CD14-positive monocyte (primary cell): Measurements from ENCODE around the gene GYPC. TPM values are rescaled to one million over a fixed set of nuclear protein-coding genes. Genes with fewer than 3 reads are reported as not detected.

Experiments used
- DNase-seq, 3 donors: peaks; one replicate each; pipeline ENCODE4 v3.0.0-alpha.2; 2011 to 2022
- H2AFZ ChIP-seq: 2 replicates; pipeline ENCODE4 v1.6.0; 2012; ENCODE audit warnings: mild to moderate bottlenecking, low read depth, low read length, inconsistent platforms; ENCODE audit not compliant: insufficient read depth, poor library complexity, severe bottlenecking
- H3K27ac ChIP-seq, 2 donors: 1 replicate in 1 of 2; 2 replicates in 1 of 2; pipeline ENCODE4 v1.5.1; 2012 to 2013; ENCODE audit warnings: low read length in 2 of 2, control low read depth in 1 of 2, inconsistent platforms in 1 of 2, low read depth in 1 of 2, mild to moderate bottlenecking in 1 of 2
- H3K27me3 ChIP-seq, 2 donors: one replicate each; pipeline versions ENCODE4 v1.6.0 to v1.6.1; 2011 to 2013; ENCODE audit warnings: low read length in 2 of 2; ENCODE audit not compliant: control insufficient read depth in 2 of 2, insufficient read depth in 2 of 2
- H3K36me3 ChIP-seq, 2 donors: replicated peaks in 1 of 2; 1 replicate in 1 of 2; 2 replicates in 1 of 2; pipeline versions ENCODE4 v1.5.1 to v1.6.1; 2012 to 2013; ENCODE audit warnings: low read length in 2 of 2, control low read depth in 1 of 2, inconsistent platforms in 1 of 2, mild to moderate bottlenecking in 1 of 2; ENCODE audit not compliant: insufficient read depth in 2 of 2, control insufficient read depth in 1 of 2
- H3K4me1 ChIP-seq, 2 donors: 1 replicate in 1 of 2; 2 replicates in 1 of 2; pipeline versions ENCODE4 v1.5.1 to v1.6.1; 2012 to 2013; ENCODE audit warnings: low read length in 2 of 2, control low read depth in 1 of 2, inconsistent platforms in 1 of 2, mild to moderate bottlenecking in 1 of 2, moderate library complexity in 1 of 2; ENCODE audit not compliant: insufficient read depth in 2 of 2, control insufficient read depth in 1 of 2
- H3K4me2 ChIP-seq: replicated peaks from 2 replicates; pipeline ENCODE3; 2012; ENCODE audit warnings: low read length, moderate library complexity, mild to moderate bottlenecking; ENCODE audit not compliant: poor library complexity, severe bottlenecking; ENCODE audit errors: extremely low read depth
- H3K4me3 ChIP-seq, 3 experiments: fragments of 200-600 bp in 1 of 3; sonication (generic) in 1 of 3; replicated peaks in 1 of 3; 1 replicate in 2 of 3; 2 replicates in 1 of 3; pipeline ENCODE4 v1.5.1; 2011 to 2013; ENCODE audit warnings: low read length in 3 of 3, mild to moderate bottlenecking in 3 of 3, control low read depth in 2 of 3, low read depth in 2 of 3, inconsistent platforms in 1 of 3, moderate library complexity in 1 of 3
- H3K79me2 ChIP-seq: 2 replicates; pipeline ENCODE4 v1.6.0; 2012; ENCODE audit warnings: mild to moderate bottlenecking, control low read depth, inconsistent platforms, low read length, moderate library complexity; ENCODE audit not compliant: insufficient read depth
- H3K9ac ChIP-seq: 2 replicates; pipeline ENCODE4 v1.6.0; 2017; ENCODE audit warnings: low read length, mild to moderate bottlenecking; ENCODE audit not compliant: insufficient read depth, poor library complexity, severe bottlenecking
- H3K9me3 ChIP-seq, 2 donors: replicated peaks in 1 of 2; 1 replicate in 1 of 2; 2 replicates in 1 of 2; pipeline versions ENCODE4 v1.5.1 to v1.6.1; 2012 to 2013; ENCODE audit warnings: low read length in 2 of 2, control low read depth in 1 of 2; ENCODE audit not compliant: control insufficient read depth in 1 of 2, insufficient read depth in 1 of 2
- H4K20me1 ChIP-seq: 2 replicates; pipeline ENCODE4 v1.6.0; 2012; ENCODE audit warnings: mild to moderate bottlenecking, low read length, control low read depth, moderate library complexity; ENCODE audit not compliant: insufficient read depth
- H3K27ac Mint-ChIP-seq, 7 donors: one replicate each; pipeline ENCODE4 v1.8.0; 2020; ENCODE audit warnings: mild to moderate bottlenecking in 7 of 7, mixed read lengths in 7 of 7, moderate library complexity in 6 of 7, inconsistent platforms in 2 of 7
- H3K27me3 Mint-ChIP-seq, 3 donors: one replicate each; pipeline ENCODE4 v1.8.0; 2021 to 2022; ENCODE audit warnings: low read depth in 3 of 3, mild to moderate bottlenecking in 3 of 3, mixed read lengths in 3 of 3, moderate library complexity in 3 of 3, inconsistent platforms in 1 of 3
- H3K36me3 Mint-ChIP-seq, 2 donors: one replicate each; pipeline ENCODE4 v1.8.0; 2020; ENCODE audit warnings: mixed read lengths in 2 of 2, inconsistent platforms in 1 of 2, mild to moderate bottlenecking in 1 of 2
- H3K4me1 Mint-ChIP-seq: one replicate; pipeline ENCODE4 v1.8.0; 2020; ENCODE audit warnings: mild to moderate bottlenecking, mixed read lengths
- H3K4me3 Mint-ChIP-seq, 2 donors: one replicate each; pipeline ENCODE4 v1.8.0; 2020; ENCODE audit warnings: mild to moderate bottlenecking in 2 of 2, mixed read lengths in 2 of 2, moderate library complexity in 1 of 2
- H3K9me3 Mint-ChIP-seq, 7 donors: one replicate each; pipeline ENCODE4 v1.8.0; 2020 to 2022; ENCODE audit warnings: mixed read lengths in 7 of 7, mild to moderate bottlenecking in 6 of 7, moderate library complexity in 6 of 7, inconsistent platforms in 2 of 7
- WGBS: methylation state at CpG from one replicate; pipeline ENCODE4 v1.1.5; 2013; ENCODE audit warnings: missing lambda C conversion rate; ENCODE audit not compliant: insufficient coverage; 5-methylcytosine and 5-hydroxymethylcytosine counted together
- intact Hi-C, 2 donors: fragments of 100-400 bp; cut with micrococcal nuclease; formaldehyde crosslinking; loops; one replicate each; pipeline versions ENCODE4 v1.15.0 to v1.15.1; 2023
- polyA plus RNA-seq, 3 donors: library from polyadenylated mRNA; depleted of rRNA in 1 of 3; unstranded in 2 of 3; stranded (reverse) in 1 of 3; fragments of 300-500 nt in 2 of 3; fragments of >200 nt in 1 of 3; fragmentation: Illumina TruSeq in 2 of 3; gene quantifications; 1 replicate in 2 of 3; 2 replicates in 1 of 3; pipeline ENCODE4 v1.2.3, GENCODE V29; 2012 to 2021
- TF ChIP-seq, protein P1 (sequence below): fragments of 200-600 bp; IDR thresholded peaks from one replicate; pipeline ENCODE4 v1.8.0; 2022; ENCODE audit warnings: antibody characterized with exemption, mild to moderate bottlenecking

The GYPC gene
- polyA plus RNA-seq, 3 donors, result 20.0 to 36.1 (median 21.7) TPM

- no peak for DNase-seq
- Mint-ChIP-seq H3K4me1 (peaks cover 3% of the 10 kb centered on the region), H3K9me3 (peaks cover 6 to 16% (median 11%) of the 10 kb centered on the region in 7 donors), H3K36me3 (peaks cover 63% of the 10 kb centered on the region in 2 donors), H3K4me3 (no peak overlapping the region), H3K27ac (peak overlapping the region in 1 of 7 donors; percentile 18), H3K27me3 (no peaks in the 10 kb centered on the region)
- Histone ChIP-seq H3K79me2 (no peaks in the 10 kb centered on the region), H3K27me3 (no peaks in the 10 kb centered on the region), H3K9me3 (peaks cover 0 to 14% of the 10 kb centered on the region in 2 donors), H3K4me1 (no peaks in the 10 kb centered on the region), H2AFZ (no peak overlapping the region), H3K36me3 (peaks cover 38 to 60% of the 10 kb centered on the region in 2 donors), H3K4me3 (no peak overlapping the region), H3K27ac (no peak overlapping the region), H3K9ac (no peak overlapping the region), H4K20me1 (no peaks in the 10 kb centered on the region), H3K4me2 (no peak overlapping the region)
- TF ChIP-seq, protein P1, sequence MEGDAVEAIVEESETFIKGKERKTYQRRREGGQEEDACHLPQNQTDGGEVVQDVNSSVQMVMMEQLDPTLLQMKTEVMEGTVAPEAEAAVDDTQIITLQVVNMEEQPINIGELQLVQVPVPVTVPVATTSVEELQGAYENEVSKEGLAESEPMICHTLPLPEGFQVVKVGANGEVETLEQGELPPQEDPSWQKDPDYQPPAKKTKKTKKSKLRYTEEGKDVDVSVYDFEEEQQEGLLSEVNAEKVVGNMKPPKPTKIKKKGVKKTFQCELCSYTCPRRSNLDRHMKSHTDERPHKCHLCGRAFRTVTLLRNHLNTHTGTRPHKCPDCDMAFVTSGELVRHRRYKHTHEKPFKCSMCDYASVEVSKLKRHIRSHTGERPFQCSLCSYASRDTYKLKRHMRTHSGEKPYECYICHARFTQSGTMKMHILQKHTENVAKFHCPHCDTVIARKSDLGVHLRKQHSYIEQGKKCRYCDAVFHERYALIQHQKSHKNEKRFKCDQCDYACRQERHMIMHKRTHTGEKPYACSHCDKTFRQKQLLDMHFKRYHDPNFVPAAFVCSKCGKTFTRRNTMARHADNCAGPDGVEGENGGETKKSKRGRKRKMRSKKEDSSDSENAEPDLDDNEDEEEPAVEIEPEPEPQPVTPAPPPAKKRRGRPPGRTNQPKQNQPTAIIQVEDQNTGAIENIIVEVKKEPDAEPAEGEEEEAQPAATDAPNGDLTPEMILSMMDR, result no peak
- intact Hi-C loops, result no loop called here
- WGBS, result 98% methylated on average over 12 of the region's 15 CpGs
Observed at GRCh38 chr2:126696644-126697520, 40.9 kb downstream of the GYPC start.

DNA sequence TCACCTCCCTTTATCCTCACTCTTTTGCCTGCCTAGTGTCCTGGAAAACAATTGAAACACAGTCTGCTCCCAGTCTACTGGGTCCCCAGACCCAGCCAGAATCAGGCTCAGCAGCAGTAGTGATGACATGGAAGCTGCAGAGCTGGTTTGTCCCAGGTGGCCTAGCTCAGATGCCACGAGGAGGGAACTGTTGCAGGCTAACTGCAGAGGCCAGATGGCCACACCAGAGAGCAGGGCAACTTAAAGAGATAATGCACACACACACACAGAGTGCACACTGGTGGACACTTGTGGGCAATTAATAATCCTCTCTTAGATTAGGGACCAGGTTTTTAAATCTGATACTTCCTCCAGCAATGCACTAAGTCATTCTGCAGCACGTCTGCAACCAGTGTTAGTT lies 42.4 kb downstream of the GYPC start:
- Mint-ChIP-seq H3K27ac (peak overlapping the region in 1 of 7 donors; percentile 34), H3K36me3 (peaks cover 48 to 54% of the 10 kb centered on the region in 2 donors), H3K4me3 (no peak overlapping the region), H3K9me3 (peaks cover 0 to 3% (median under 1%) of the 10 kb centered on the region in 7 donors), H3K27me3 (peaks cover 0 to 1% (median 0%) of the 10 kb centered on the region in 3 donors), H3K4me1 (peaks cover 3% of the 10 kb centered on the region)
- peaks cover 35 to 50% of the 10 kb centered on the region in 2 donors for H3K36me3 ChIP-seq
- intact Hi-C loops, result no loop called here
- TF ChIP-seq, protein P1, result no peak
- H3K27ac ChIP-seq, result no peak overlapping the region
- H3K4me3 ChIP-seq, result no peak overlapping the region
- H3K9ac ChIP-seq, result no peak overlapping the region
- no peaks in the 10 kb centered on the region for H3K4me1 ChIP-seq
- H2AFZ ChIP-seq, result no peak overlapping the region
- DNase-seq, result no peak
- peaks cover 0 to 2% of the 10 kb centered on the region in 2 donors for H3K9me3 ChIP-seq
- H4K20me1 ChIP-seq, result no peaks in the 10 kb centered on the region
- H3K79me2 ChIP-seq, result no peaks in the 10 kb centered on the region
- no peak overlapping the region for H3K4me2 ChIP-seq
- WGBS, result no CpG with 5 or more reads among the region's 2 CpGs
- H3K27me3 ChIP-seq, result no peaks in the 10 kb centered on the region
